Measurements from ENCODE around the gene MYRIP.

The MYRIP gene

GRCh38 chr3:39941931-39942330 lies 132.5 kb downstream of the MYRIP start:
- no peak overlapping the region for H3K4me2 ChIP-seq (ENCODE audit: low read length)
- H3K4me1 ChIP-seq (ENCODE audit: control insufficient read depth, low read length) = no peaks in the 10 kb centered on the region
- no peak overlapping the region for H3K27ac ChIP-seq (ENCODE audit: low read depth, low read length)
- no peaks in the 10 kb centered on the region for H3K9me2 ChIP-seq (replicated peaks; ENCODE audit: control insufficient read depth, low read length)
- H3K36me3 ChIP-seq (ENCODE audit: control insufficient read depth, low read length) = no peaks in the 10 kb centered on the region
- no peaks in the 10 kb centered on the region for H3K79me2 ChIP-seq (ENCODE audit: control insufficient read depth, low read length)
- H3K9me3 ChIP-seq (ENCODE audit: control insufficient read depth, insufficient read depth, low read length) = no peaks in the 10 kb centered on the region
- no peaks in the 10 kb centered on the region for H3K27me3 ChIP-seq (ENCODE audit: control insufficient read depth, low read length)
- H3F3A ChIP-seq (ENCODE audit: control insufficient read depth, insufficient read depth) = no peaks in the 10 kb centered on the region
- TF ChIP-seq, protein P1, sequence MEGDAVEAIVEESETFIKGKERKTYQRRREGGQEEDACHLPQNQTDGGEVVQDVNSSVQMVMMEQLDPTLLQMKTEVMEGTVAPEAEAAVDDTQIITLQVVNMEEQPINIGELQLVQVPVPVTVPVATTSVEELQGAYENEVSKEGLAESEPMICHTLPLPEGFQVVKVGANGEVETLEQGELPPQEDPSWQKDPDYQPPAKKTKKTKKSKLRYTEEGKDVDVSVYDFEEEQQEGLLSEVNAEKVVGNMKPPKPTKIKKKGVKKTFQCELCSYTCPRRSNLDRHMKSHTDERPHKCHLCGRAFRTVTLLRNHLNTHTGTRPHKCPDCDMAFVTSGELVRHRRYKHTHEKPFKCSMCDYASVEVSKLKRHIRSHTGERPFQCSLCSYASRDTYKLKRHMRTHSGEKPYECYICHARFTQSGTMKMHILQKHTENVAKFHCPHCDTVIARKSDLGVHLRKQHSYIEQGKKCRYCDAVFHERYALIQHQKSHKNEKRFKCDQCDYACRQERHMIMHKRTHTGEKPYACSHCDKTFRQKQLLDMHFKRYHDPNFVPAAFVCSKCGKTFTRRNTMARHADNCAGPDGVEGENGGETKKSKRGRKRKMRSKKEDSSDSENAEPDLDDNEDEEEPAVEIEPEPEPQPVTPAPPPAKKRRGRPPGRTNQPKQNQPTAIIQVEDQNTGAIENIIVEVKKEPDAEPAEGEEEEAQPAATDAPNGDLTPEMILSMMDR (IDR thresholded peaks at IDR 0.05; ENCODE audit: low read depth, low read length, poor library complexity, severe bottlenecking) = no peak
- no peak for TF ChIP-seq EZH2phosphoT487 (IDR thresholded peaks at IDR 0.05; ENCODE audit: borderline replicate concordance, low read length)
- H3K4me3 ChIP-seq (ENCODE audit: low read length) = no peak overlapping the region
- no peaks in the 10 kb centered on the region for H4K20me1 ChIP-seq (ENCODE audit: control insufficient read depth, insufficient read depth, low read depth, low read length)

DNA sequence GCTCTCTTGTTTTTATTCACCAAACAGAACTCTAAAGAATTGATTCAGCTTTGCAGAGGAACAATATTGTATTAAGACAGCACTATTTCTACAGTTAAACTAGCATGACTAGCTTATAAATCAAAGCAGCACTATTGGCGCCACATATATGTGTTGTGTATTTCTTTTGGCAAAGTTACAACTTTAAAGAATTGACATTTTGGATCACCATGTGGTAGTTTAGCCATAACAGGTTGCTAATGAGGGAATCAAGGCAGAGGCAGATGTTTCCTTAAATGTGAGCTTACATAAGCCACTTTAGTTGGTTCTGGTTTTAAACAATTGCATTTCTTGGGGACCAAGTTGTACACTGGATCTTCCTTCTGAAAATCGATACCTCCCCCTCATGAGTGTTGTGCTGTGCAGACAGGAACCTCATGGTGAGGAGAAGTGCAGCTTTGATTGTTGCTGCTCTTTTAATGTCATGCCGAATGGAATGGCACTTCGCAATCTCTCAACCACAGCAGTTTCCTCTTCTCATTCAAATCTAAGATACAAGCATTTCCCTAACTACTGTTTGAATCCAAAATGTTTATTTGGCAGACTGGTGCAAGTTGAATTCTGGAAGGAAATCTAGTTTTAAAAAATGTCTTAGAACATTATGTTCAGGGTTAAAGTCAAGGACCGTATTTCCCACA lies 151.2 kb downstream of the MYRIP start:
- Histone ChIP-seq H3K79me2 (ENCODE audit: control insufficient read depth, low read length) (no peaks in the 10 kb centered on the region), H4K20me1 (ENCODE audit: control insufficient read depth, insufficient read depth, low read depth, low read length) (no peaks in the 10 kb centered on the region), H3K36me3 (ENCODE audit: control insufficient read depth, low read length) (no peaks in the 10 kb centered on the region), H3K9me3 (ENCODE audit: control insufficient read depth, insufficient read depth, low read length) (no peaks in the 10 kb centered on the region), H3K4me2 (ENCODE audit: low read length) (no peak overlapping the region), H3K4me1 (ENCODE audit: control insufficient read depth, low read length) (no peaks in the 10 kb centered on the region), H3K27ac (ENCODE audit: low read depth, low read length) (no peak overlapping the region), H3K27me3 (ENCODE audit: control insufficient read depth, low read length) (no peaks in the 10 kb centered on the region), H3K9me2 (replicated peaks; ENCODE audit: control insufficient read depth, low read length) (no peaks in the 10 kb centered on the region), H3K4me3 (ENCODE audit: low read length) (no peak overlapping the region), H3F3A (ENCODE audit: control insufficient read depth, insufficient read depth) (no peaks in the 10 kb centered on the region)
- TF ChIP-seq EZH2phosphoT487 (IDR thresholded peaks at IDR 0.05; ENCODE audit: borderline replicate concordance, low read length) = no peak
- TF ChIP-seq, protein P1 (IDR thresholded peaks at IDR 0.05; ENCODE audit: low read depth, low read length, poor library complexity, severe bottlenecking) = no peak

- H3K9me3 ChIP-seq (ENCODE audit: control insufficient read depth, insufficient read depth, low read length) = no peaks in the 10 kb centered on the region
- no peaks in the 10 kb centered on the region for H3K9me2 ChIP-seq (replicated peaks; ENCODE audit: control insufficient read depth, low read length)
- H3F3A ChIP-seq (ENCODE audit: control insufficient read depth, insufficient read depth) = no peaks in the 10 kb centered on the region
- no peak overlapping the region for H3K4me2 ChIP-seq (ENCODE audit: low read length)
- H4K20me1 ChIP-seq (ENCODE audit: control insufficient read depth, insufficient read depth, low read depth, low read length) = no peaks in the 10 kb centered on the region
- H3K79me2 ChIP-seq (ENCODE audit: control insufficient read depth, low read length) = no peaks in the 10 kb centered on the region
- H3K4me1 ChIP-seq (ENCODE audit: control insufficient read depth, low read length) = no peaks in the 10 kb centered on the region
- no peak overlapping the region for H3K4me3 ChIP-seq (ENCODE audit: low read length)
- no peaks in the 10 kb centered on the region for H3K27me3 ChIP-seq (ENCODE audit: control insufficient read depth, low read length)
- H3K27ac ChIP-seq (ENCODE audit: low read depth, low read length) = no peak overlapping the region
- no peaks in the 10 kb centered on the region for H3K36me3 ChIP-seq (ENCODE audit: control insufficient read depth, low read length)
- TF ChIP-seq, protein P1 (IDR thresholded peaks at IDR 0.05; ENCODE audit: low read depth, low read length, poor library complexity, severe bottlenecking) = no peak
- TF ChIP-seq EZH2phosphoT487 (IDR thresholded peaks at IDR 0.05; ENCODE audit: borderline replicate concordance, low read length) = no peak
Observed at GRCh38 chr3:39961230-39961629, 151.8 kb downstream of the MYRIP start.

Data from DOHH2 (cell line).